Measurements from ENCODE around the gene TCHP. TPM values are rescaled to one million over a fixed set of nuclear protein-coding genes. Genes with fewer than 3 reads are reported as not detected.
"Not testable (repeated sequence)": the region's sequence is repeated elsewhere in the genome, so short reads cannot be mapped to it uniquely, and the experiment has no call there.

The TCHP gene, protein sequence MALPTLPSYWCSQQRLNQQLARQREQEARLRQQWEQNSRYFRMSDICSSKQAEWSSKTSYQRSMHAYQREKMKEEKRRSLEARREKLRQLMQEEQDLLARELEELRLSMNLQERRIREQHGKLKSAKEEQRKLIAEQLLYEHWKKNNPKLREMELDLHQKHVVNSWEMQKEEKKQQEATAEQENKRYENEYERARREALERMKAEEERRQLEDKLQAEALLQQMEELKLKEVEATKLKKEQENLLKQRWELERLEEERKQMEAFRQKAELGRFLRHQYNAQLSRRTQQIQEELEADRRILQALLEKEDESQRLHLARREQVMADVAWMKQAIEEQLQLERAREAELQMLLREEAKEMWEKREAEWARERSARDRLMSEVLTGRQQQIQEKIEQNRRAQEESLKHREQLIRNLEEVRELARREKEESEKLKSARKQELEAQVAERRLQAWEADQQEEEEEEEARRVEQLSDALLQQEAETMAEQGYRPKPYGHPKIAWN
- 28.0 and 28.8 TPM in 2 replicates for total RNA-seq (2022)
- Bru-seq, nascent RNA: percentile 72 among the genes with signal in this experiment
- percentile 76 among the genes with signal in this experiment for BruChase-seq, experiment 1, labeled RNA remaining after a 6-hour chase
- percentile 76 among the genes with signal in this experiment for BruChase-seq, experiment 2, labeled RNA remaining after a 2-hour chase
- long read RNA-seq, transcript TCHP-202 (13 exons, 3,090 nt): major isoform, 10 of 38 reads
- long read RNA-seq, partial matches to known transcripts: 4 of 38 reads
- long read RNA-seq, other reads (novel, unspliced or antisense): 23 of 38 reads

GRCh38 chr12:109899783-109900751 lies at the start of gene TCHP:
Gene TCHP (plus strand): TSS chr12:109900274. CDS start chr12:109903027, 2,753 bp downstream.
- DNase-seq: peak; percentile 84
- TSS peak; percentile 64 for BruUV-seq (replicated peaks)
- CTCF ChIA-PET: interaction anchor here (1.9 kb wide), 1 partner anchor 46 kb away, joined by 5 read pairs; no protein-coding TSS in a partner anchor
- TF ChIP-seq CTCF (IDR thresholded peaks at IDR 0.05; ENCODE audit: unreplicated experiment): no peak
- intact Hi-C loops (cut with micrococcal nuclease; ENCODE audit: unreplicated experiment): no loop called here
- Mint-ChIP-seq H3K4me3 (ENCODE audit: low read depth, unreplicated experiment) (peak within 1 kb of the TSS; percentile 96), H3K27ac (ENCODE audit: unreplicated experiment) (peak within 1 kb of the TSS; percentile 85), H3K4me1 (ENCODE audit: low read depth, unreplicated experiment) (peaks cover 23% of the 10 kb centered on the region), H3K36me3 (ENCODE audit: insufficient read depth, unreplicated experiment) (peaks cover 46% of the 10 kb centered on the region), H3K9me3 (ENCODE audit: low read depth, unreplicated experiment) (no peaks in the 10 kb centered on the region), H3K27me3 (ENCODE audit: unreplicated experiment) (no peaks in the 10 kb centered on the region)

DNA sequence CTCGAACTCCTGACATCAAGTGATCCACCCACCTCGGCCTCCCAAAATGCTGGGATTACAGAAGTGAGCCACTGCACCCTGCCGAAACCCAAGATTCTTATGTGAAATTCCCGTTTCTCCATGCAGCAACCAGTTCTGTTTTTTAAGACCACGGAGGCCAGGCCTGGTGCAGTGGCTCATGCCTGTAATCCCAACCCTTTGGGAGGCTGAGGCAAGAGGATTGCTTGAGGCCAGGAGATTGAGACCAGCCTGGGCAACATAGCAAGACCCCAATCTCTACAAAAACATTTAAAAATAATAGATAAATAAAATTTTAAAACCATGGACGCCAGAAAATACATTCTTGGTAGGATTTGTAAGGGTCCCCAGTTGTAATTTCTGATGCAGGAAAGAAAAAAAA lies 49.6 kb upstream of the TCHP start:
- CTCF ChIA-PET; H3K27me3 Mint-ChIP-seq (ENCODE audit: unreplicated experiment); H3K4me3 Mint-ChIP-seq (ENCODE audit: low read depth, unreplicated experiment); DNase-seq; H3K27ac Mint-ChIP-seq (ENCODE audit: unreplicated experiment); H3K36me3 Mint-ChIP-seq (ENCODE audit: insufficient read depth, unreplicated experiment); H3K9me3 Mint-ChIP-seq (ENCODE audit: low read depth, unreplicated experiment); BruUV-seq (replicated peaks); H3K4me1 Mint-ChIP-seq (ENCODE audit: low read depth, unreplicated experiment): not testable (repeated sequence)
- intact Hi-C loops (cut with micrococcal nuclease; ENCODE audit: unreplicated experiment): loop anchor here (5.0 kb wide), 1 partner anchor 77 kb away; no protein-coding TSS in a partner anchor

DNA sequence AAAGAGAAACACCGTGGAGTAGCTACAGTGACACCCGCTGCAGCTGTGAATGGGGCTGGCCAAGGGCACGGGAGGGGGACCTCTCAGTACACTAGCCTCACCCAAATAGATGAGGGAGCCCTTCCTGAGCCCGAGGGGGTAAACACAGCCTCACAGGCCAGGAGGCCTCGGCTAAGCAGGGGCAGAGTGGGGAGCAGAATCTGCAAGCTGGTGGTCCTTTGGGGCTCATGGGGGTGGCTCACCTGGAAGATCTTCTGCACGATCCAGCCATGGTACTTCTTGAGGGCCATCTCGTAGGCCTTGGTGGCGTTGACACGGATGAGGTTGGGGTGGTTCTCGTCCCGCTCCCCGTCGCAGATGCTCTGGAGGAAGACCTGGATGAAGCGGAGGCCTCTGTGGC lies 44.7 kb upstream of the TCHP start:
- Mint-ChIP-seq H3K36me3 (ENCODE audit: insufficient read depth, unreplicated experiment) (peaks cover 5% of the 10 kb centered on the region), H3K9me3 (ENCODE audit: low read depth, unreplicated experiment) (no peaks in the 10 kb centered on the region), H3K4me3 (ENCODE audit: low read depth, unreplicated experiment) (no peak overlapping the region), H3K27me3 (ENCODE audit: unreplicated experiment) (no peaks in the 10 kb centered on the region), H3K27ac (ENCODE audit: unreplicated experiment) (no peak overlapping the region), H3K4me1 (ENCODE audit: low read depth, unreplicated experiment) (no peaks in the 10 kb centered on the region)
- BruUV-seq (replicated peaks): no TSS peak
- no peak for TF ChIP-seq CTCF (IDR thresholded peaks at IDR 0.05; ENCODE audit: unreplicated experiment)
- no peak for DNase-seq
- CTCF ChIA-PET: no interaction called here
- intact Hi-C loops (cut with micrococcal nuclease; ENCODE audit: unreplicated experiment): no loop called here

DNA sequence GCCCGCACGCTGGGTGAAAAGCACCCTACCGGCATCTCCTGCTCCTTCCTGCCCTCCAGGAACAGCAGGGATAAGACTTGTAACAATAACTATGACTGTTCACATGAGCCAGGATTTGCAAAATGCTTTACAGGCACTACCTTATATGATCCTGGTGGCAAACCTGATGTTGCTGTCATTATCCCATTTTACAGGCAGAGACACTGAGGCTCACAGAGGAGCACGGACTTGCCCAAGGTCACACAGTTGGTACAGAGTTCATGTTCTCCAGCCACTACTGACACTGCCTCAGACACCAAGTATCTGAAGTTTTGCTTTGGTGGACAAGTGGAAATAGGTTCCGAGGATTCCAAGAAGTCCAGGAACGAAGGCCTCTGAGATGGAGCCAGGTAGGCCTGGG lies 42.4 kb upstream of the TCHP start:
- H3K27me3 Mint-ChIP-seq (ENCODE audit: unreplicated experiment): no peaks in the 10 kb centered on the region
- no peak overlapping the region for H3K27ac Mint-ChIP-seq (ENCODE audit: unreplicated experiment)
- BruUV-seq (replicated peaks): no TSS peak
- no peaks in the 10 kb centered on the region for H3K9me3 Mint-ChIP-seq (ENCODE audit: low read depth, unreplicated experiment)
- H3K4me1 Mint-ChIP-seq (ENCODE audit: low read depth, unreplicated experiment): no peaks in the 10 kb centered on the region
- TF ChIP-seq CTCF (IDR thresholded peaks at IDR 0.05; ENCODE audit: unreplicated experiment): no peak
- CTCF ChIA-PET: interaction anchor here (0.8 kb wide), 1 partner anchor 9 kb away, joined by 3 read pairs; no protein-coding TSS in a partner anchor
- no peak overlapping the region for H3K4me3 Mint-ChIP-seq (ENCODE audit: low read depth, unreplicated experiment)
- H3K36me3 Mint-ChIP-seq (ENCODE audit: insufficient read depth, unreplicated experiment): peaks cover 5% of the 10 kb centered on the region
- intact Hi-C loops (cut with micrococcal nuclease; ENCODE audit: unreplicated experiment): no loop called here
- no peak for DNase-seq

Measured in Calu3 (cell line).